Upper lobe of left lung (tissue), 6 donors: ENCODE measurements around the gene NLGN1. TPM values are rescaled to one million over a fixed set of nuclear protein-coding genes. Genes with fewer than 3 reads are reported as not detected.

Experiments
- ATAC-seq, 2 donors: fragments of 200-7000 bp; cut with Tn5 transposase; one replicate each; pipeline ENCODE4 v1.9.1; 2022; ENCODE audit warnings: mild to moderate bottlenecking in 2 of 2, moderate library complexity in 2 of 2; ENCODE audit not compliant: low FRiP score in 2 of 2
- DNase-seq, 2 donors: peaks; one replicate each; pipeline ENCODE4 v3.0.0-alpha.2; 2019 to 2020
- H3K27ac ChIP-seq, 4 donors: fragments of 200-600 bp; sonication (generic); one replicate each; pipeline ENCODE4 v1.5.1; 2016 to 2019
- H3K27me3 ChIP-seq, 4 donors: fragments of 200-600 bp; sonication (generic); one replicate each; pipeline ENCODE4 v1.5.1; 2017 to 2019
- H3K36me3 ChIP-seq, 4 donors: fragments of 200-600 bp; sonication (generic); one replicate each; pipeline ENCODE4 v1.5.1; 2016 to 2019
- H3K4me1 ChIP-seq, 4 donors: fragments of 200-600 bp; sonication (generic); one replicate each; pipeline ENCODE4 v1.5.1; 2018 to 2019
- H3K4me3 ChIP-seq, 4 donors: fragments of 200-600 bp; sonication (generic); one replicate each; pipeline ENCODE4 v1.5.1; 2017 to 2019; ENCODE audit warnings: mild to moderate bottlenecking in 2 of 4, moderate library complexity in 1 of 4
- H3K9me3 ChIP-seq, 4 donors: fragments of 200-600 bp; sonication (generic); one replicate each; pipeline ENCODE4 v1.5.1; 2018 to 2019
- EP300 ChIP-seq, 4 donors: sonication (generic); formaldehyde crosslinking; IDR thresholded peaks; one replicate each; pipeline ENCODE4 v1.5.1; 2017; ENCODE audit warnings: antibody characterized with exemption in 4 of 4, control low read depth in 2 of 4
- POLR2A ChIP-seq, 4 donors: fragments of 450-650 bp; IDR thresholded peaks; one replicate each; pipeline ENCODE4 v1.5.1; 2016 to 2017; ENCODE audit warnings: antibody characterized with exemption in 4 of 4, mild to moderate bottlenecking in 2 of 4
- POLR2AphosphoS5 ChIP-seq, 2 donors: sonication (generic); formaldehyde crosslinking; IDR thresholded peaks; one replicate each; pipeline ENCODE4 v1.5.1; 2017; ENCODE audit warnings: antibody characterized with exemption in 2 of 2
- WGBS, 2 donors: methylation state at CpG; one replicate each; pipeline ENCODE4 v1.1.5; 2017 to 2018; 5-methylcytosine and 5-hydroxymethylcytosine counted together
- total RNA-seq, 6 donors: library from RNA; depleted of rRNA in 4 of 6; stranded (reverse); fragments of >200 nt in 4 of 6; gene quantifications; one replicate each; pipeline versions ENCODE4 v1.1.0 to v1.2.1, GENCODE V29; 2016 to 2021
- TF ChIP-seq, protein P1 (sequence below), 6 experiments: fragments of 450-650 bp in 4 of 6; fragments of 200-600 bp in 2 of 6; sonication (generic) in 2 of 6; IDR thresholded peaks; one replicate each; pipeline ENCODE4 v1.5.1; 2016 to 2019; ENCODE audit warnings: antibody characterized with exemption in 6 of 6
- donor health status: DM: no; HTN: no; CAD: no; lungs with moderate emphysema.
- donor health status: DM: no; HTN: yes; CAD: no; lungs with severe emphysema.

NLGN1 gene
- total RNA-seq, 6 donors from 2014 or later, result under 0.01 to 3.5 (median 1.9) TPM

DNA sequence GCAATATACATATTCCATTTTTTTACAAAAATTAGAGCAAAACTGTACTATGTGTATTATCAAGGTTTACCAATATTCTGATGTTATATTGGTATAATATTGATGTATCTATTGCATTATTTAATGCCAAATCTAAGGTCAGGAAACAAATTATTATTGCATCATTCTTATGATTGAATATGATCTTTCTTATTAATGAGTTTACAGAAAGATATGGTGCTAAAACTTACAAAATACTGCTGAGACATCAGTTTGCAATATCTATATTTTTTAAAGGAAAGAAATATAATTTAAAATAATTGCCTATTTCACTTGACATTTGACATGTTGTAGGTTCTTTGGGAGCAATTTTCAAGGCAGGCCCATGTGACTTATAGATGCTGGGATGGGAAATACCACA, 357.6 kb downstream of the NLGN1 start:
- no peak overlapping the region for H3K4me3 ChIP-seq
- H3K9me3 ChIP-seq, result no peaks in the 10 kb centered on the region
- no peak for DNase-seq
- ATAC-seq, result no peak
- H3K36me3 ChIP-seq, result no peaks in the 10 kb centered on the region
- H3K4me1 ChIP-seq, result no peaks in the 10 kb centered on the region
- TF ChIP-seq POLR2AphosphoS5 (IDR thresholded peaks at IDR 0.05), result no peak
- no peak for TF ChIP-seq EP300 (IDR thresholded peaks at IDR 0.05)
- TF ChIP-seq, protein P1, sequence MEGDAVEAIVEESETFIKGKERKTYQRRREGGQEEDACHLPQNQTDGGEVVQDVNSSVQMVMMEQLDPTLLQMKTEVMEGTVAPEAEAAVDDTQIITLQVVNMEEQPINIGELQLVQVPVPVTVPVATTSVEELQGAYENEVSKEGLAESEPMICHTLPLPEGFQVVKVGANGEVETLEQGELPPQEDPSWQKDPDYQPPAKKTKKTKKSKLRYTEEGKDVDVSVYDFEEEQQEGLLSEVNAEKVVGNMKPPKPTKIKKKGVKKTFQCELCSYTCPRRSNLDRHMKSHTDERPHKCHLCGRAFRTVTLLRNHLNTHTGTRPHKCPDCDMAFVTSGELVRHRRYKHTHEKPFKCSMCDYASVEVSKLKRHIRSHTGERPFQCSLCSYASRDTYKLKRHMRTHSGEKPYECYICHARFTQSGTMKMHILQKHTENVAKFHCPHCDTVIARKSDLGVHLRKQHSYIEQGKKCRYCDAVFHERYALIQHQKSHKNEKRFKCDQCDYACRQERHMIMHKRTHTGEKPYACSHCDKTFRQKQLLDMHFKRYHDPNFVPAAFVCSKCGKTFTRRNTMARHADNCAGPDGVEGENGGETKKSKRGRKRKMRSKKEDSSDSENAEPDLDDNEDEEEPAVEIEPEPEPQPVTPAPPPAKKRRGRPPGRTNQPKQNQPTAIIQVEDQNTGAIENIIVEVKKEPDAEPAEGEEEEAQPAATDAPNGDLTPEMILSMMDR (IDR thresholded peaks at IDR 0.05), result no peak
- H3K27me3 ChIP-seq, result no peaks in the 10 kb centered on the region
- H3K27ac ChIP-seq, result no peak overlapping the region

- no peak for TF ChIP-seq EP300 (IDR thresholded peaks at IDR 0.05)
- no peak for TF ChIP-seq POLR2AphosphoS5 (IDR thresholded peaks at IDR 0.05)
- TF ChIP-seq POLR2A (IDR thresholded peaks at IDR 0.05), result no peak
- TF ChIP-seq, protein P1 (IDR thresholded peaks at IDR 0.05), result no peak
- Histone ChIP-seq H3K4me3 (no peak overlapping the region), H3K4me1 (no peaks in the 10 kb centered on the region), H3K27me3 (no peaks in the 10 kb centered on the region), H3K27ac (no peak overlapping the region), H3K36me3 (no peaks in the 10 kb centered on the region), H3K9me3 (no peaks in the 10 kb centered on the region)
- WGBS, 2 donors, result 58 to 67% methylated on average over 4 of the region's 4 CpGs
- ATAC-seq, result no peak
- DNase-seq, result no peak
Measured at GRCh38 chr3:173761161-173761560, 363.6 kb downstream of the NLGN1 start.

- no peaks in the 10 kb centered on the region for H3K36me3 ChIP-seq
- no peaks in the 10 kb centered on the region for H3K9me3 ChIP-seq
- TF ChIP-seq POLR2AphosphoS5 (IDR thresholded peaks at IDR 0.05), result no peak
- TF ChIP-seq EP300 (IDR thresholded peaks at IDR 0.05), result no peak
- no peak for TF ChIP-seq POLR2A (IDR thresholded peaks at IDR 0.05)
- TF ChIP-seq, protein P1 (IDR thresholded peaks at IDR 0.05), result no peak
- no peak for ATAC-seq
- H3K4me3 ChIP-seq, result no peak overlapping the region
- WGBS, 2 donors, result 66 to 73% methylated on average over 4 of the region's 4 CpGs
- H3K27me3 ChIP-seq, result no peaks in the 10 kb centered on the region
- H3K4me1 ChIP-seq, result no peaks in the 10 kb centered on the region
- DNase-seq, result no peak
- H3K27ac ChIP-seq, result no peak overlapping the region
Measured at GRCh38 chr3:173762501-173762900, 365.0 kb downstream of the NLGN1 start.

DNA sequence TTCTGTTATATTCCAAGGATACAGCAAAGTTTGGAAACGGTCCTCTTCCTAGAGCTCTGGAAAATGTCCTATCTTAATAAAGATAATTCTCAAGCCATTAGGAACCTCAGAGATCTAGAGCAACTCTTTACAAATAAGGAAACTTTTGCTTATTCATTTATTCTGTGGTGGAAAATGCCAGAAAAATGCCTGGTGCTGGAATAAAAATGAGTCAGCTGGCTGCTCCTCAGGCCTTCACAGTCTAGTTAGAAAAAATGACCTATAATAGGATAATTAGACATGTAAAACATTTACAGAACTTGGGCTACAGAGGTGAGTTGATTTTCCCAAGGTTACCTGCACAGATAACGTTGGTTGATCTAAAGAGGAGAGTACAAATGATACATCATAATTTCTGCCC, 372.5 kb downstream of the NLGN1 start:
- Histone ChIP-seq H3K27ac (no peak overlapping the region), H3K4me1 (no peaks in the 10 kb centered on the region), H3K4me3 (no peak overlapping the region), H3K27me3 (no peaks in the 10 kb centered on the region), H3K36me3 (no peaks in the 10 kb centered on the region), H3K9me3 (no peaks in the 10 kb centered on the region)
- DNase-seq, result no peak
- ATAC-seq, result no peak
- TF ChIP-seq EP300 (IDR thresholded peaks at IDR 0.05), result no peak
- no peak for TF ChIP-seq POLR2AphosphoS5 (IDR thresholded peaks at IDR 0.05)
- WGBS, 2 donors, result 76 to 81% methylated on average over 2 of the region's 2 CpGs

DNA sequence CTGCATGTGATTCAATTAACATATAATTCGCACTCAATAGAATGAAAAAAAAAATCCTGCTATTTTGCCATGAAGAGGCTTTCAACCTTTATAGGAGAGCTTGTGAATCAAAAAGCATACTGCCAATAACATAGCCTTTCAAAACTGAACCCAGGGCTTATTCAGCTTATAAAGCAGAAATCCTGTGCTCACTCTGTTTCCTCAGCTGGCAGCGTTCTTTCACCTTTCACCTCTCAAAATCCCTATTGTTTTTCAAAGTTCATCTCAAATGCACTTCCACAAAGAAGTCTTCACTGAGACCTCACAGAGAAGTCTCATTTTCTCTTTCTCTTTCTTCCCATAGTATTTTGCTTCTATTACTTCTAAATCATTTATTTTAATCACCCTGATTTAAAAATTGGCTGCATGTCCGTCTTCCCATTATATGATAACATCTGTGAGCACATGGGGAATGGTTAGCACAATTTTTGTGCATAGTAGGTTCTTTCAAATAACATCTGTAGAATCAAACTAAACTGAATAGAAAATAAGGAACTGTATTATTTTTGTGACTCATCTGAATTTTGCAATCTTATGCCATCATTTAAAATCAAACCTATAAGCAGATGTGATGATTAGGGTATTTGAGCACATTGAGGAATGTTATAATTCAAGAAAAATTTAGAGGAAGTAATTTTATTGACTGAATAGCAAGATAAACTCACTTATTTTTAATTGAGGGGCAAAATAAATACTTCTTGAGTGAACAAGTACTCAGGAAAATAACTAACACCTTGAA, 373.4 kb downstream of the NLGN1 start:
- H3K27me3 ChIP-seq, result no peaks in the 10 kb centered on the region
- WGBS, 2 donors, result 77 to 81% methylated on average over 3 of the region's 3 CpGs
- H3K9me3 ChIP-seq, result no peaks in the 10 kb centered on the region
- no peak overlapping the region for H3K4me3 ChIP-seq
- H3K27ac ChIP-seq, result no peak overlapping the region
- ATAC-seq, result no peak
- no peaks in the 10 kb centered on the region for H3K36me3 ChIP-seq
- no peaks in the 10 kb centered on the region for H3K4me1 ChIP-seq
- no peak for TF ChIP-seq EP300 (IDR thresholded peaks at IDR 0.05)
- TF ChIP-seq POLR2A (IDR thresholded peaks at IDR 0.05), result no peak
- TF ChIP-seq POLR2AphosphoS5 (IDR thresholded peaks at IDR 0.05), result no peak
- TF ChIP-seq, protein P1 (IDR thresholded peaks at IDR 0.05), result no peak
- no peak for DNase-seq
